WI38 (cell line): ENCODE results near the gene LRTM1.

Experiments
- H3K4me3 ChIP-seq: 2 replicates; pipeline ENCODE4 v1.5.1; 2011; ENCODE audit warnings: low read depth, mild to moderate bottlenecking, control low read depth, low read length
- TF ChIP-seq, protein P1 (sequence below): IDR thresholded peaks from 2 replicates; pipeline ENCODE4 v1.5.1; 2012; ENCODE audit warnings: low read depth, mild to moderate bottlenecking, control low read depth, low read length

The LRTM1 gene

GRCh38 chr3:54928046-54928770 lies at the start of gene LRTM1:
LRTM1 (minus strand) TSS chr3:54928059; CDS start chr3:54927911, 148 bp downstream.
- TF ChIP-seq, protein P1, sequence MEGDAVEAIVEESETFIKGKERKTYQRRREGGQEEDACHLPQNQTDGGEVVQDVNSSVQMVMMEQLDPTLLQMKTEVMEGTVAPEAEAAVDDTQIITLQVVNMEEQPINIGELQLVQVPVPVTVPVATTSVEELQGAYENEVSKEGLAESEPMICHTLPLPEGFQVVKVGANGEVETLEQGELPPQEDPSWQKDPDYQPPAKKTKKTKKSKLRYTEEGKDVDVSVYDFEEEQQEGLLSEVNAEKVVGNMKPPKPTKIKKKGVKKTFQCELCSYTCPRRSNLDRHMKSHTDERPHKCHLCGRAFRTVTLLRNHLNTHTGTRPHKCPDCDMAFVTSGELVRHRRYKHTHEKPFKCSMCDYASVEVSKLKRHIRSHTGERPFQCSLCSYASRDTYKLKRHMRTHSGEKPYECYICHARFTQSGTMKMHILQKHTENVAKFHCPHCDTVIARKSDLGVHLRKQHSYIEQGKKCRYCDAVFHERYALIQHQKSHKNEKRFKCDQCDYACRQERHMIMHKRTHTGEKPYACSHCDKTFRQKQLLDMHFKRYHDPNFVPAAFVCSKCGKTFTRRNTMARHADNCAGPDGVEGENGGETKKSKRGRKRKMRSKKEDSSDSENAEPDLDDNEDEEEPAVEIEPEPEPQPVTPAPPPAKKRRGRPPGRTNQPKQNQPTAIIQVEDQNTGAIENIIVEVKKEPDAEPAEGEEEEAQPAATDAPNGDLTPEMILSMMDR: no peak
- no peak within 1 kb of the TSS for H3K4me3 ChIP-seq

DNA sequence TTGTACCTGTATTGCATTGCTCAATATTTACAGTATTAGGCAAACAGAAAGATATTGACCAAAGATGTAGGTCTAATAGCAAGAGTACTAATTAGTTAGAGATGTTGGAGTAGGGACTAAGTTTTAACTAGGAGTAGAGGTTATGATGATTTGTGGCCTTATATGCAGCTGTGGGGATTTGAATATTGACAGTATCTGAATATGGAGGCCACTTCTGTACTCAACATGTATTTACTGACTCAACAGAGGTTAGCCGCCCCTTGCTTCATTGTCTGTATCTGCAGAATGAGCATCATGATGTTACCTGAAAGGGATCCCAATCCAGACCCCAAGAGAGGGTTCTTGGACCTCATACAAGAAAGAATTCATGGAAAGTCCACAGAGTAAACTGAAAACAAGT lies 49.6 kb upstream of the LRTM1 start:
- TF ChIP-seq, protein P1: no peak
- no peak overlapping the region for H3K4me3 ChIP-seq

DNA sequence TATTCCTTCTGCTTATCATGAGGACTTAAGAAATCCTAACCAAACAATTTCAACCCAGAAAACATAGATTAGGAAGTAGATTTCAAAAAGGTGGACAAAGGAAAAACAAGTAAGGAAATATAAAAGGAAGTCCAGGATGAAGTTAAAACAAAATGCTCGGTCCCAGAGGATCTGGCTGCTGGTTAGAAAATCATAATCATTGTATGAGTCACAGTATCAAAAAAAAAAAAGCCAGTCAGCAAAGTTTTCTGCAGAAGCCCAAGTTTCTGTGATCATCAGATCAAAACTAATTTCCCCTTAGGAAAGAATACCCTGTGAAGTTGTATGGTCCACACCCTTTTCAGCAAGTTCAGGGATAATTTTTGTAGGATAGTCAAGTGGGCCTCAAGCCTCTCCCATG lies 43.0 kb upstream of the LRTM1 start:
- H3K4me3 ChIP-seq: no peak overlapping the region
- TF ChIP-seq, protein P1: no peak

- TF ChIP-seq, protein P1: no peak
- no peak overlapping the region for H3K4me3 ChIP-seq
Observed at GRCh38 chr3:54969652-54970051, 41.8 kb upstream of the LRTM1 start.

DNA sequence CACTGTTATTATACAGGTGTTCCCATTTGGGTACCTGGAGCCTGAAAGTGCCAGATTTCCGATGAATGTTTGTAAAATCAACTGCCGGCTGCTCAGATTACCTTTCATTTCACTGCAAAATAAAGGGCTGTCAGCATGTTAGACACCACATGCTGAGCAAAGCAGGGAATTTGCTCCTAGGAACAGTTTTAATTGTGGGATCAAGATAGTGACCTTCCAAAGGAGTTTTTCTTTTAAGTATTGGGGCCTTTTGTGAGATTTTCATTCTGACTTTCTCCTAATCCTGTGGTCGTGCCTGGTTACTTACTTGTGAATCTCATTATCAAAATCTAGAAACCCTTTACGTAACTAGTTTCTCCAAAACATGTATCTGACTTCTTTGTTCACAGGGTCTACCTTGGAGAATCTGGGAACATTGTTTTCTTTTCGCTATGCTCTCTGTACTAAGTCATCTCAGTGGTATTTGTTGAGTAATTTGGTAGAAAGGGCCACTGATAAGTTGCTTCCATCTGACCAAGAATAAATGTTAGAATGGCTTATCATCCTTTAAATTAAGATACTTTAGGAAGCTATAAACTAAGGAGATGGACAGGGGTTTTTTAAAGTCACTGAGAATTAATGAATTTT lies 40.8 kb upstream of the LRTM1 start:
- TF ChIP-seq, protein P1: no peak
- H3K4me3 ChIP-seq: no peak overlapping the region

DNA sequence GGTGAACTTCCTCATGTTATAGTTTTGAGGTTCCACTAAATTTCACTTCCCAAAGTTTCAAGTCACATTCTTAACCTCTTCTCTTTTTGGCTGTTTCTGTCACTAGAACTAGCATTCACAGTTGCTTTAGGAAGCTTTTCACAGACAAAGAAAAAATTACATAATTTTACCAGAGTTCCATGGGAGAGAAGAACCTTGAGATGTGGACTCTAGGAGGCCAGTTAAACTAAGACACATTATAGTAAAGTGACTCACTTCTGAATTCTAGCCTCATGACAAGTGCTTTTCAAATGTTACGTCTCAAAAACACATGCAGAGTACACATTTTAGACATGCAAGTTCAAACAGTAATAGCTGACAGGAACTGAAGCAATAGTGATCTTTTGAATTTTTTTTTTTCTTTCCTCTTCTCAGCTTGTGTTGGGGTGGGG lies 39.9 kb upstream of the LRTM1 start:
- H3K4me3 ChIP-seq: no peak overlapping the region
- TF ChIP-seq, protein P1: no peak

GRCh38 chr3:54966979-54967378 lies 39.1 kb upstream of the LRTM1 start:
- TF ChIP-seq, protein P1: no peak
- no peak overlapping the region for H3K4me3 ChIP-seq
